Astrocyte (in vitro differentiated cells and primary cell): ENCODE measurements around the gene ONECUT3.

Source experiments
- CTCF ChIP-seq: IDR thresholded peaks from 2 replicates; pipeline ENCODE4 v1.5.1; 2011; ENCODE audit warnings: low read depth, mild to moderate bottlenecking, inconsistent platforms, low read length, moderate library complexity; ENCODE audit not compliant: insufficient read depth
- EZH2 ChIP-seq: IDR thresholded peaks from 2 replicates; pipeline ENCODE4 v1.6.1; 2012; ENCODE audit warnings: mild to moderate bottlenecking, low read length, inconsistent platforms; ENCODE audit not compliant: insufficient read depth

GRCh38 chr19:1811472-1811894 is 58.2 kb downstream of the ONECUT3 start:
- no peak for TF ChIP-seq CTCF
- TF ChIP-seq EZH2, result no peak
